ENCODE data around the gene HOXD11. TPM values are rescaled to one million over a fixed set of nuclear protein-coding genes. Genes with fewer than 3 reads are reported as not detected.
A peak's percentile ranks its signal among the peaks of the same experiment; 100 is the strongest.

The HOXD11 gene
- total and polyA plus RNA-seq, 8 donors: not detected

DNA sequence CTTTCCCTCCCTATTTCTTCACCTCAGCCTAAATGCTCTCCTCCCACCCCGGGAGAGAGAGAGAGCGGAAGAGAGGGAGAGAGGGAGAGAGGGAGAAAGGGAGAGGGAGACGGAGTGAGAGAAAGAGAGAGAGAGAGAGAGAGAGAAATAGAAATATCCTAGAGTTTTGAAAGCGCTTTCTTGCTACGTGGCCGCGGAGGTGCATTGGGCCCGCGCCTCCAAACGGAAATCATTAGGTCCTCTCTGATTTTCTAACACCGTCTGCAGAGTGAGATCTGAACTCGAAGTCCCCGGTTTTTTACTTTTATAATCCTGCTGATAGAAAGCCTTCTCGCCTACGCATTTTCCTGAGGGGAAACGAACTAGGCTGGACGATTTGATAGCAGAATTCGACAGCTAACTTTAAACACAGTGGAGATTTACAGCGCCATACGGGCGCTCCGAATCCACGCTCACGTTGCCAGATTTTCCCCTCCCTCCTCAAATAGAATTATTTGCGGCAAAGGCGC, 22.4 kb upstream of the HOXD11 start:
- FAIRE-seq (no peak), ATAC-seq (no peak), DNase-seq (no peak)
- Histone ChIP-seq H3K36me3 (no peaks in the 10 kb centered on the region), H3K27me3 (peaks cover 10 to 94% (median 39%) of the 10 kb centered on the region in 4 donors), H3K27ac (no peak overlapping the region), H3K4me1 (peaks cover 0 to 6% (median 0%) of the 10 kb centered on the region in 3 donors), H3K9me3 (no peaks in the 10 kb centered on the region), H3K4me3 (no peak overlapping the region)
- WGBS, 2 donors: 11% methylated on average over 26 of the region's 26 CpGs
- TF ChIP-seq, protein P1, sequence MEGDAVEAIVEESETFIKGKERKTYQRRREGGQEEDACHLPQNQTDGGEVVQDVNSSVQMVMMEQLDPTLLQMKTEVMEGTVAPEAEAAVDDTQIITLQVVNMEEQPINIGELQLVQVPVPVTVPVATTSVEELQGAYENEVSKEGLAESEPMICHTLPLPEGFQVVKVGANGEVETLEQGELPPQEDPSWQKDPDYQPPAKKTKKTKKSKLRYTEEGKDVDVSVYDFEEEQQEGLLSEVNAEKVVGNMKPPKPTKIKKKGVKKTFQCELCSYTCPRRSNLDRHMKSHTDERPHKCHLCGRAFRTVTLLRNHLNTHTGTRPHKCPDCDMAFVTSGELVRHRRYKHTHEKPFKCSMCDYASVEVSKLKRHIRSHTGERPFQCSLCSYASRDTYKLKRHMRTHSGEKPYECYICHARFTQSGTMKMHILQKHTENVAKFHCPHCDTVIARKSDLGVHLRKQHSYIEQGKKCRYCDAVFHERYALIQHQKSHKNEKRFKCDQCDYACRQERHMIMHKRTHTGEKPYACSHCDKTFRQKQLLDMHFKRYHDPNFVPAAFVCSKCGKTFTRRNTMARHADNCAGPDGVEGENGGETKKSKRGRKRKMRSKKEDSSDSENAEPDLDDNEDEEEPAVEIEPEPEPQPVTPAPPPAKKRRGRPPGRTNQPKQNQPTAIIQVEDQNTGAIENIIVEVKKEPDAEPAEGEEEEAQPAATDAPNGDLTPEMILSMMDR (IDR thresholded peaks at IDR 0.05): no peak
- intact Hi-C loops (cut with DNase I): loop anchor here in 1 of 3 donors (5.0 kb wide), 1 partner anchor 387 kb away; no protein-coding TSS in a partner anchor

DNA sequence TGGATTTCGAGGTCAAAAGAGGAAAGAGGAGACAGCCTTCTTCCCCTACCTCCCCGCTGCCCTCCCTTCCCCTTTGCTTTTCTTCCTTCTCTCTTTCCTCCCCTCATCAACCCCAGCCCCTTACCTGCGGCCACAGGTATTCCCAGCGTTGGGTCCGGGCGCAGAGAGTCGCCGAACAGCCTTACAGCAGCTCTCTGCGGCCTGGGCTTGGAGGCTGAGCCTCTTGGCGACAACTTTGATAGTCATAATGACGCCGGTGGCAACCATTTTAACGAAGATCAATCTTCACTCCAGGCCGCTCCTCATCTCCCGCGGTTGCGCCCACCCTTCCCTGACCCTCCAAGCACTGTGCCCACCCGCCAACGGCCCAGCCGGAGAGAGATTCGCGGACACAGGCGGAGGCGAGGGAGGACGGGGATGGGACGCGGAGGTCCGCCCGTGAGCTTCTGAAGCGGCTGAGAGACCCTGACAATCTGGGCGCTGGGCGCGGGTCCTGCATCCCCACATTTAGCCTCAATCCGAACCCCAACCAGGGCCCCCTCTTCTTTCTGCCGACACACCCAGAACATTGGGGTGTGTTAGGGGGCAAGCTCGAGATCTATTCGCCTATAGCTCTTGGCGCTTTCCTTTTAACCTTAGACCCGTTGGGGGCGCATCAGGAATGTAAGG, 21.8 kb upstream of the HOXD11 start:
- 8% methylated on average over 40 of the region's 40 CpGs for WGBS, 2 donors
- TF ChIP-seq, protein P1 (IDR thresholded peaks at IDR 0.05): no peak
- Histone ChIP-seq H3K36me3 (no peaks in the 10 kb centered on the region), H3K4me1 (peaks cover 0 to 6% (median 0%) of the 10 kb centered on the region in 3 donors), H3K27me3 (peaks cover 10 to 97% (median 40%) of the 10 kb centered on the region in 4 donors), H3K27ac (no peak overlapping the region), H3K4me3 (no peak overlapping the region), H3K9me3 (no peaks in the 10 kb centered on the region)
- FAIRE-seq (no peak), ATAC-seq (no peak), DNase-seq (peak in 1 of 6 donors; percentile 60)
- intact Hi-C loops (cut with DNase I): loop anchor here in 1 of 3 donors (5.0 kb wide), 1 partner anchor 388 kb away; no protein-coding TSS in a partner anchor

DNA sequence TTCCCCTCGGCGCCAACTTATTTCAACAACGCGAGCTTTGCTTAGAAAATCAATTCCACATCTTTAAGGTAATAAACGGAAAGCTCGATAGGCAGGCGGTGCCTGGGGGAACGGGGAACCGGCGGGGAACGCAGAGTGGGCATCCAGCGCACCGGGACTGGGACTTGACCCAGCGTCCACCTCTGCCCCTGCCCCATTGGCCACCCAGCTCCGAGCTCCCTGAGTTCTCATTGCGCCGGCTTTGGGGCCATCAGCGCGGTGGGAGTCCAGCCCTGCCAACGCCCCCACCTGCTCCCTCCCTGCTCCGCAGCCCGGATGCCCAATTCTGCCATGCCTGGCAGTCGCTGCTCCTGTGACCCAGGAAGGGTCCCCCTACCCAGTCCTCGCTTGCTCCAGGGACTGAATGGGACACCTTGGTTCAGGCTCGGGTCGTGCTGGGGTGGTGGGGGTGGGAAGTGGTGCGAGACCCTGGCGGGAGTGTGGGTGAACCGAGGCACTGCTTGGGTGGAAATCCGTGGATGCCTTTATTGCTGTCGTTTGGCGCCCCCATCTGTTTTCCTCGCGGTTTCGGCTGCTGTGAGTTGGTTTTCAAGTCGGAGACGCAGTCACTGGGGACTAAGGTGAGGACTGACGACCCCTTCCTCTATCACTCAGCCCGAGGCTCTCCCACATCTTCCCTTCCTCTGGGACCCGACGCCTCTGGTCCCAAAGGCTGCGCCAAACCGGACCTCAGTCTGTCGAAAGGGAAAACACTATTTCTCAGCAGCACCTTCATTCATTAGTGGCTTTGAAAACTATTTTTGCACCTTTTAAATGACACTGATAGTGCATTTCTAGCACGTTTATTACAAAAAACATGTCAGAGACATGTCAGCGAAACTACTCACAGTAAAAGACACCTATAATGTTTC, 21.0 kb upstream of the HOXD11 start:
- FAIRE-seq (no peak), DNase-seq (peak in 2 of 6 donors; percentile 62 to 67), ATAC-seq (peak in 2 of 4 donors; percentile 29 to 32)
- peaks cover 7 to 99% (median 34%) of the 10 kb centered on the region in 4 donors for H3K27me3 ChIP-seq
- H3K4me1 ChIP-seq: peaks cover 0 to 6% (median 0%) of the 10 kb centered on the region in 3 donors
- no peaks in the 10 kb centered on the region for H3K9me3 ChIP-seq
- H3K36me3 ChIP-seq: no peaks in the 10 kb centered on the region
- no peak overlapping the region for H3K4me3 ChIP-seq
- no peak overlapping the region for H3K27ac ChIP-seq
- intact Hi-C loops (cut with DNase I): loop anchor here in 1 of 3 donors (5.0 kb wide), 1 partner anchor 389 kb away; no protein-coding TSS in a partner anchor
- WGBS, 2 donors: 3% methylated on average over 46 of the region's 46 CpGs
- TF ChIP-seq, protein P1 (IDR thresholded peaks at IDR 0.05): peak in 1 of 4 donors; percentile 9

DNA sequence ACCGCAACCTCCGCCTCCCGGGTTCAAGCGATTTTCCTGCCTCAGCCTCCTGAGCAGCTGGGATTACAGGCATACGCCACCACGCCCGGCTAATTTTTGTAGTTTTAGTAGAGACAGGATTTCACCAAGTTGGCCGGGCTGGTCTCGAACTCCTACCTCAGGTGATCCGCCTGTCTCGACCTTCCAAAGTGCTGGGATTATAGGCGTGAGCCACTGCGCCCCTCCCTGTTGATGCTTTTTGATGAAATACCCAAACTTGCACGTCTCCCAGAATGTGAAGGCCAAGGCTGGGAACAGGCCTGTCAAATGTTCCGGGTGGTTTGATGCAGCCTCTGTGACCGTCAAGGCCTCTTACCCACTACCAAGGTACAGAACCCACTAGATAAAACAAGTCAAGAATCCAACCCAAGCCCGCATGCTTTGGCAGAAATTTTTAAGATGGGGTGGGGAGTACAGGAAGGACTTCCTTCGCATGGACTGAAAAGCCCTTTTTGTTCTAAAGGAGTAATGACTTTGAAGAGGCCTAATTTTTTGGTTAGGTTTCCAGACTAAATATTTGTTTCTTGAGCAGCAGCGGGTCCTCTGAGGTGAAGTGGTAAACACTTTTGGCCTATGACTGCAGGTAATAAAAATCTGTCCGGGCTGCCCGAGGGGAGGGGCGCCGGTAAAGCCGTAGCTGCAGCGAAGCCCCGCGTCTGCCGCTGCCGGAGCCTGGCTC, 19.6 kb upstream of the HOXD11 start:
- TF ChIP-seq, protein P1 (IDR thresholded peaks at IDR 0.05): no peak
- no peak for ATAC-seq
- DNase-seq: no peak
- intact Hi-C loops (cut with DNase I): loop anchor here in 1 of 3 donors (5.0 kb wide), 1 partner anchor 390 kb away; no protein-coding TSS in a partner anchor
- Histone ChIP-seq H3K4me1 (peaks cover 0 to 6% (median 0%) of the 10 kb centered on the region in 3 donors), H3K36me3 (no peaks in the 10 kb centered on the region), H3K27me3 (peaks cover 5 to 98% (median 28%) of the 10 kb centered on the region in 4 donors), H3K27ac (no peak overlapping the region), H3K4me3 (peak overlapping the region in 2 of 4 donors; percentile 26 to 45), H3K9me3 (no peaks in the 10 kb centered on the region)
- no peak for FAIRE-seq
- 21 to 22% methylated on average over 29 of the region's 29 CpGs for WGBS, 2 donors
